ENCODE measurements around the gene RAC2. TPM values are rescaled to one million over a fixed set of nuclear protein-coding genes. Genes with fewer than 3 reads are reported as not detected.
A peak's percentile ranks its signal among the peaks of the same experiment; 100 is the strongest.

The RAC2 gene
- total and polyA plus RNA-seq, 9 of the 15 experiments (the other 6 are each of a cell fraction or from before 2014, with no cell fraction given), result 22.7 to 103 (median 43.3) TPM

DNA sequence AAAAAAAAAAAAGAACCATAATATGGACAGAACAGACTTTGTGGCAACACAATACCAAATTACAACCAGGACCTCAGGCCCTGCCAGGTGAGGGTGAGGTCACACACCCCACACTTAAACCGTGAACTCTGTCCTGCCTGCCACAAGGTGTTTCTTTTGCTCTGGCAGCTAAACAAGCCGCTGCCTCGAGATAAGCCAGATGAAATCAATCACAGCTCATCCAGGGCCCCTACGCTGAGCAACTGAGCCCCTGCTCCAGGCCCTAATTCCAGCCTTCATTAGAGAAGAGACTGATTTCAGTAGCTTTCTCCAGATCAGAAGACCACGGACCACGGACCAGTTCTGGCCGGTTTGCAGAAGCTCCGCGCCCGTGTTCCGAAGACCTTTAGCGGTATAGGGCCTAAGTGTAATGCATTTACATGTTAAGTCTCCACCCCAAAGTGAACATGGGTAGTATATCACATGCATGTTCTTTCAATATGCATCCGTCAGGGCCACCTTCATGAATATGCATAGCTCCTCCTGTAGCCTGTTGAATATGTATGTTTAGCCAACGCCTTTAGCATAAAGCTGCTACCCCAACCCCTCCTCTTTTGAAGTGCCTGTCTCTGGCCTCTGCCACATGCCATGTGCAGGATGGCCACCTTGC, 14.8 kb upstream of the RAC2 start (continued):
- TF ChIP-seq, protein P1, sequence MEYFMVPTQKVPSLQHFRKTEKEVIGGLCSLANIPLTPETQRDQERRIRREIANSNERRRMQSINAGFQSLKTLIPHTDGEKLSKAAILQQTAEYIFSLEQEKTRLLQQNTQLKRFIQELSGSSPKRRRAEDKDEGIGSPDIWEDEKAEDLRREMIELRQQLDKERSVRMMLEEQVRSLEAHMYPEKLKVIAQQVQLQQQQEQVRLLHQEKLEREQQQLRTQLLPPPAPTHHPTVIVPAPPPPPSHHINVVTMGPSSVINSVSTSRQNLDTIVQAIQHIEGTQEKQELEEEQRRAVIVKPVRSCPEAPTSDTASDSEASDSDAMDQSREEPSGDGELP (CRISPR knock-in tag; IDR thresholded peaks at IDR 0.05; ENCODE audit: borderline replicate concordance), result no peak
- no peak for TF ChIP-seq ZNF124 (CRISPR knock-in tag; IDR thresholded peaks at IDR 0.05)
- peak; percentile 52 for TF ChIP-seq TCF3 (CRISPR knock-in tag; IDR thresholded peaks at IDR 0.05)
- TF ChIP-seq CXXC5 (CRISPR knock-in tag; IDR thresholded peaks at IDR 0.05), result peak; percentile 19; the same call in 1 of the 2 replicates
- TF ChIP-seq ZNF699 (CRISPR knock-in tag; IDR thresholded peaks at IDR 0.05; ENCODE audit: insufficient replicate concordance), result no peak
- TF ChIP-seq TEAD4 (IDR thresholded peaks at IDR 0.05; ENCODE audit: low read length), result peak; percentile 68
- TF ChIP-seq TEAD4 (CRISPR knock-in tag; IDR thresholded peaks at IDR 0.05; ENCODE audit: borderline replicate concordance), result no peak
- peak; percentile 50 for TF ChIP-seq TAL1 (IDR thresholded peaks at IDR 0.05)
- TF ChIP-seq ZNF76 (CRISPR knock-in tag; IDR thresholded peaks at IDR 0.05; ENCODE audit: borderline replicate concordance), result no peak
- no peak for TF ChIP-seq ZNF644 (tag; IDR thresholded peaks at IDR 0.05; ENCODE audit: low read depth)
- peak; percentile 66 for TF ChIP-seq ARID1B (IDR thresholded peaks at IDR 0.05)
- TF ChIP-seq POLR2AphosphoS5 (IDR thresholded peaks at IDR 0.05; ENCODE audit: control insufficient read depth, insufficient read depth, low read depth, low read length), result peak; percentile 35; the same call in 1 of the 2 replicates
- TF ChIP-seq, protein P2, sequence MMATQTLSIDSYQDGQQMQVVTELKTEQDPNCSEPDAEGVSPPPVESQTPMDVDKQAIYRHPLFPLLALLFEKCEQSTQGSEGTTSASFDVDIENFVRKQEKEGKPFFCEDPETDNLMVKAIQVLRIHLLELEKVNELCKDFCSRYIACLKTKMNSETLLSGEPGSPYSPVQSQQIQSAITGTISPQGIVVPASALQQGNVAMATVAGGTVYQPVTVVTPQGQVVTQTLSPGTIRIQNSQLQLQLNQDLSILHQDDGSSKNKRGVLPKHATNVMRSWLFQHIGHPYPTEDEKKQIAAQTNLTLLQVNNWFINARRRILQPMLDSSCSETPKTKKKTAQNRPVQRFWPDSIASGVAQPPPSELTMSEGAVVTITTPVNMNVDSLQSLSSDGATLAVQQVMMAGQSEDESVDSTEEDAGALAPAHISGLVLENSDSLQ (IDR thresholded peaks at IDR 0.05), result peak; percentile 22; the same call in 1 of the 2 replicates
- TF ChIP-seq CBFA2T3 (IDR thresholded peaks at IDR 0.05), result peak; percentile 83
- no peak for TF ChIP-seq COPS2 (conservative IDR thresholded peaks at IDR 0.05)
- peak; percentile 55 for TF ChIP-seq MEIS2 (IDR thresholded peaks at IDR 0.05; ENCODE audit: partially characterized antibody)
- no peak for TF ChIP-seq TEAD2 (tag; IDR thresholded peaks at IDR 0.05)
- peak in 1 of 2 experiments; percentile 84; a peak in 2 of 4 replicates for TF ChIP-seq RCOR1 (IDR thresholded peaks at IDR 0.05; ENCODE audit: borderline replicate concordance in 1 of 2, low read depth in 2 of 2, low read length in 2 of 2)
- peak; percentile 81 to 83 for TF ChIP-seq KDM1A (IDR thresholded peaks at IDR 0.05)
- TF ChIP-seq, protein P3, sequence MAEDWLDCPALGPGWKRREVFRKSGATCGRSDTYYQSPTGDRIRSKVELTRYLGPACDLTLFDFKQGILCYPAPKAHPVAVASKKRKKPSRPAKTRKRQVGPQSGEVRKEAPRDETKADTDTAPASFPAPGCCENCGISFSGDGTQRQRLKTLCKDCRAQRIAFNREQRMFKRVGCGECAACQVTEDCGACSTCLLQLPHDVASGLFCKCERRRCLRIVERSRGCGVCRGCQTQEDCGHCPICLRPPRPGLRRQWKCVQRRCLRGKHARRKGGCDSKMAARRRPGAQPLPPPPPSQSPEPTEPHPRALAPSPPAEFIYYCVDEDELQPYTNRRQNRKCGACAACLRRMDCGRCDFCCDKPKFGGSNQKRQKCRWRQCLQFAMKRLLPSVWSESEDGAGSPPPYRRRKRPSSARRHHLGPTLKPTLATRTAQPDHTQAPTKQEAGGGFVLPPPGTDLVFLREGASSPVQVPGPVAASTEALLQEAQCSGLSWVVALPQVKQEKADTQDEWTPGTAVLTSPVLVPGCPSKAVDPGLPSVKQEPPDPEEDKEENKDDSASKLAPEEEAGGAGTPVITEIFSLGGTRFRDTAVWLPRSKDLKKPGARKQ (CRISPR knock-in tag; IDR thresholded peaks at IDR 0.05), result no peak
- peak; percentile 65 for TF ChIP-seq CBFA2T2 (conservative IDR thresholded peaks at IDR 0.05)
- peak; percentile 23; the same call in 1 of the 2 replicates for TF ChIP-seq HDAC2 (IDR thresholded peaks at IDR 0.05)
- TF ChIP-seq ZEB2 (IDR thresholded peaks at IDR 0.05), result 0 out of 2 replicates have a peak, but pooled peaks have one; percentile 38

Measured in K562 (cell line).